Esophagus muscularis mucosa (tissue), 4 donors: ENCODE results near the gene TAS1R3. TPM values are rescaled to one million over a fixed set of nuclear protein-coding genes. Genes with fewer than 3 reads are reported as not detected.

Source experiments
- DNase-seq: peaks from one replicate; pipeline ENCODE4 v3.0.0-alpha.2; 2017; ENCODE audit errors: extremely low spot score
- H3K27ac ChIP-seq, 4 donors: fragments of 200-600 bp; sonication (generic); replicated peaks in 1 of 4; 1 replicate in 3 of 4; 2 replicates in 1 of 4; pipeline ENCODE4 v1.5.1; 2016 to 2019; ENCODE audit warnings: mild to moderate bottlenecking in 1 of 4
- H3K27me3 ChIP-seq, 4 donors: fragments of 200-600 bp; sonication (generic); one replicate each; pipeline versions ENCODE4 v1.5.1 to v1.6.0; 2016 to 2019
- H3K36me3 ChIP-seq, 4 donors: fragments of 200-600 bp; sonication (generic); one replicate each; pipeline ENCODE4 v1.5.1; 2016 to 2019
- H3K4me1 ChIP-seq, 4 donors: fragments of 200-600 bp; sonication (generic); one replicate each; pipeline ENCODE4 v1.5.1; 2016 to 2019
- H3K4me3 ChIP-seq, 4 donors: fragments of 200-600 bp; sonication (generic); 1 replicate in 2 of 4; 2 replicates in 2 of 4; pipeline ENCODE4 v1.5.1; 2016 to 2019; ENCODE audit warnings: mild to moderate bottlenecking in 4 of 4, moderate library complexity in 1 of 4
- H3K9me3 ChIP-seq, 4 donors: fragments of 200-600 bp; sonication (generic); 1 replicate in 3 of 4; 2 replicates in 1 of 4; pipeline ENCODE4 v1.5.1; 2016 to 2019
- EP300 ChIP-seq: sonication (generic); formaldehyde crosslinking; IDR thresholded peaks from one replicate; pipeline ENCODE4 v1.6.1; 2017; ENCODE audit warnings: antibody characterized with exemption
- POLR2A ChIP-seq: fragments of 450-650 bp; IDR thresholded peaks from one replicate; pipeline ENCODE4 v1.6.1; 2017; ENCODE audit warnings: antibody characterized with exemption, moderate library complexity, mild to moderate bottlenecking, low read depth
- POLR2AphosphoS5 ChIP-seq, 2 donors: sonication (generic); formaldehyde crosslinking; IDR thresholded peaks; one replicate each; pipeline ENCODE4 v1.6.1; 2017; ENCODE audit warnings: antibody characterized with exemption in 2 of 2
- WGBS: methylation state at CpG from one replicate; pipeline ENCODE4 v1.1.5; 2018; 5-methylcytosine and 5-hydroxymethylcytosine counted together
- intact Hi-C: fragments of 100-400 bp; cut with DNase I; formaldehyde crosslinking; loops from one replicate; pipeline ENCODE4 v1.15.1; 2023
- total RNA-seq, 4 donors: library from RNA; depleted of rRNA; stranded (reverse); fragments of >200 nt; gene quantifications; one replicate each; pipeline versions ENCODE4 v1.1.0 to v1.2.1, GENCODE V29; 2016
- TF ChIP-seq, protein P1 (sequence below), 3 experiments: fragments of 200-600 bp in 2 of 3; fragments of 450-650 bp in 1 of 3; sonication (generic) in 2 of 3; IDR thresholded peaks; one replicate each; pipeline ENCODE4 v1.5.1; 2017 to 2019; ENCODE audit warnings: antibody characterized with exemption in 3 of 3, mild to moderate bottlenecking in 2 of 3, moderate library complexity in 1 of 3

The TAS1R3 gene
- total RNA-seq, 4 donors from 2014 or later, result 0.17 to 0.32 TPM; not detected in 2

- Histone ChIP-seq H3K4me3 (no peak overlapping the region), H3K9me3 (no peaks in the 10 kb centered on the region), H3K27me3 (peaks cover 0 to 6% (median 0%) of the 10 kb centered on the region in 4 donors), H3K27ac (no peak overlapping the region), H3K36me3 (peaks cover 4 to 43% (median 38%) of the 10 kb centered on the region in 4 donors), H3K4me1 (peaks cover 0 to 20% (median 14%) of the 10 kb centered on the region in 4 donors)
- intact Hi-C loops, result loop anchor here (5.0 kb wide), 1 partner anchor 260 kb away; no protein-coding TSS in a partner anchor
- no peak for DNase-seq
- WGBS, result 84% methylated on average over 9 of the region's 9 CpGs
- TF ChIP-seq, protein P1, sequence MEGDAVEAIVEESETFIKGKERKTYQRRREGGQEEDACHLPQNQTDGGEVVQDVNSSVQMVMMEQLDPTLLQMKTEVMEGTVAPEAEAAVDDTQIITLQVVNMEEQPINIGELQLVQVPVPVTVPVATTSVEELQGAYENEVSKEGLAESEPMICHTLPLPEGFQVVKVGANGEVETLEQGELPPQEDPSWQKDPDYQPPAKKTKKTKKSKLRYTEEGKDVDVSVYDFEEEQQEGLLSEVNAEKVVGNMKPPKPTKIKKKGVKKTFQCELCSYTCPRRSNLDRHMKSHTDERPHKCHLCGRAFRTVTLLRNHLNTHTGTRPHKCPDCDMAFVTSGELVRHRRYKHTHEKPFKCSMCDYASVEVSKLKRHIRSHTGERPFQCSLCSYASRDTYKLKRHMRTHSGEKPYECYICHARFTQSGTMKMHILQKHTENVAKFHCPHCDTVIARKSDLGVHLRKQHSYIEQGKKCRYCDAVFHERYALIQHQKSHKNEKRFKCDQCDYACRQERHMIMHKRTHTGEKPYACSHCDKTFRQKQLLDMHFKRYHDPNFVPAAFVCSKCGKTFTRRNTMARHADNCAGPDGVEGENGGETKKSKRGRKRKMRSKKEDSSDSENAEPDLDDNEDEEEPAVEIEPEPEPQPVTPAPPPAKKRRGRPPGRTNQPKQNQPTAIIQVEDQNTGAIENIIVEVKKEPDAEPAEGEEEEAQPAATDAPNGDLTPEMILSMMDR (IDR thresholded peaks at IDR 0.05), result no peak
- TF ChIP-seq POLR2A, result no peak
Measured at GRCh38 chr1:1292442-1292779, 38.7 kb upstream of the TAS1R3 start.

GRCh38 chr1:1292851-1293250, 38.2 kb upstream of the TAS1R3 start:
- intact Hi-C loops, result loop anchor here (5.0 kb wide), 1 partner anchor 261 kb away; no protein-coding TSS in a partner anchor
- TF ChIP-seq EP300, result no peak
- no peak for TF ChIP-seq POLR2A
- peaks cover 0 to 1% (median 0%) of the 10 kb centered on the region in 4 donors for H3K27me3 ChIP-seq
- peaks cover 0 to 20% (median 14%) of the 10 kb centered on the region in 4 donors for H3K4me1 ChIP-seq
- no peak for DNase-seq
- peaks cover 4 to 47% (median 42%) of the 10 kb centered on the region in 4 donors for H3K36me3 ChIP-seq
- H3K9me3 ChIP-seq, result no peaks in the 10 kb centered on the region
- no peak overlapping the region for H3K4me3 ChIP-seq
- 88% methylated on average over 15 of the region's 18 CpGs for WGBS
- no peak overlapping the region for H3K27ac ChIP-seq

GRCh38 chr1:1293263-1294249, 37.5 kb upstream of the TAS1R3 start:
- intact Hi-C loops, result loop anchor here (5.0 kb wide), 1 partner anchor 261 kb away; no protein-coding TSS in a partner anchor
- whole genome bisulfite sequencing, result 67% methylated on average over 37 of the region's 94 CpGs
- no peak for DNase-seq
- Histone ChIP-seq H3K4me3 (no peak overlapping the region), H3K4me1 (peaks cover 0 to 20% (median 14%) of the 10 kb centered on the region in 4 donors), H3K9me3 (no peaks in the 10 kb centered on the region), H3K36me3 (peaks cover 4 to 54% (median 46%) of the 10 kb centered on the region in 4 donors), H3K27ac (no peak overlapping the region), H3K27me3 (no peaks in the 10 kb centered on the region)
- TF ChIP-seq EP300 (no peak), POLR2AphosphoS5 (IDR thresholded peaks at IDR 0.05) (no peak), POLR2A (no peak)
- TF ChIP-seq, protein P1 (IDR thresholded peaks at IDR 0.05), result no peak

DNA sequence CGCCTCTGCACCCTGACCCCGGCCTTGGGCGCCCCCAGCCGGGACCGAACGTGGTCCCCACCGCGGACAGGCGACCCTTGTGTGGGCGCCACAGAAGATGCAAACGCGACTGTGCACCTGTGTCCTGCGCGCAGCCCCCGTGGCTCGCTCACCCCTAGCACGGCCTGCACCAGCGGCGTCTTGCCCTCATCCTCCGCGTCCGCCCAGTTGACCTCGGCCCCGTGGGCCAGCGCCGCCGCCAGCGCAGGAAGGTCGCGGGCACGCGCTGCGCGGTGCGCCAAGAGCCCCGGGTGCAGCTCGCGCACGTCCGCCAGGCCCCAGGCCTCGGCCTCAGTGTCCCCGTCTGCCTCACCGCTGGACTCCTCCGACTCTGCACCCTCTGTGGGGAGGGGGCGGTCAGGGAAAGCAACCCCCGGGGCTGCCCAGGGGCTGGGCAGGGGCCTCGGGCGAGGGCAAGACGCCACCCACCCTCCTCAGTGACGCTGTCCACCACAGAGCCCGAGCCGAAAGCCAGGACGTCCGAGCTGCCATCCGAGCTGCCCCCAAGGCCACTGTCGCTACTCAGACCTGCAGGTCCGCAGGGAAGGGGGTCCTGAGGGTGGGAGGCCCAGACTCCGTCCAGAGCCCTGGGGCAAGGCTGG, 36.7 kb upstream of the TAS1R3 start:
- Histone ChIP-seq H3K4me1 (peaks cover 0 to 28% (median 14%) of the 10 kb centered on the region in 4 donors), H3K4me3 (no peak overlapping the region), H3K36me3 (peaks cover 4 to 62% (median 49%) of the 10 kb centered on the region in 4 donors), H3K27me3 (no peaks in the 10 kb centered on the region), H3K9me3 (no peaks in the 10 kb centered on the region), H3K27ac (no peak overlapping the region)
- TF ChIP-seq POLR2A (no peak), EP300 (no peak), POLR2AphosphoS5 (IDR thresholded peaks at IDR 0.05) (no peak)
- TF ChIP-seq, protein P1 (IDR thresholded peaks at IDR 0.05), result no peak
- intact Hi-C loops, result loop anchor here (5.0 kb wide), 1 partner anchor 262 kb away; no protein-coding TSS in a partner anchor
- DNase-seq, result no peak
- 83% methylated on average over 16 of the region's 58 CpGs for WGBS
